Natural killer cell (primary cell): ENCODE data around the gene TRIM9. TPM values are rescaled to one million over a fixed set of nuclear protein-coding genes. Genes with fewer than 3 reads are reported as not detected.

Experiments used
- ATAC-seq, 3 donors: fragments of 150-1000 bp in 2 of 3; fragments of 200-7000 bp in 1 of 3; cut with Tn5 transposase; 1 replicate in 1 of 3; 2 replicates in 2 of 3; pipeline ENCODE4 v1.10.0; 2021; ENCODE audit warnings: mild to moderate bottlenecking in 2 of 3, moderate library complexity in 2 of 3
- DNase-seq, 2 donors: peaks; one replicate each; pipeline versions ENCODE4 v3.0.0 to v3.0.0-alpha.2; 2013 to 2021; ENCODE audit warnings: mixed read lengths in 1 of 2
- H3K27ac ChIP-seq: one replicate; pipeline ENCODE4 v1.5.1; 2013; ENCODE audit warnings: mild to moderate bottlenecking, low read length
- H3K27me3 ChIP-seq: one replicate; pipeline ENCODE4 v1.6.1; 2013; ENCODE audit warnings: low read length; ENCODE audit not compliant: control insufficient read depth, insufficient read depth
- H3K36me3 ChIP-seq: one replicate; pipeline ENCODE4 v1.6.1; 2013; ENCODE audit warnings: low read length; ENCODE audit not compliant: control insufficient read depth, insufficient read depth
- H3K4me1 ChIP-seq: one replicate; pipeline ENCODE4 v1.6.1; 2013; ENCODE audit warnings: low read length; ENCODE audit not compliant: control insufficient read depth, insufficient read depth
- H3K4me3 ChIP-seq: one replicate; pipeline ENCODE4 v1.5.1; 2013; ENCODE audit warnings: low read length
- H3K9me3 ChIP-seq: one replicate; pipeline ENCODE4 v1.6.1; 2013; ENCODE audit warnings: low read length; ENCODE audit not compliant: control insufficient read depth, insufficient read depth
- H3K27ac Mint-ChIP-seq, 2 donors: one replicate each; pipeline ENCODE4 v1.8.0; 2022; ENCODE audit warnings: mild to moderate bottlenecking in 2 of 2, mixed read lengths in 2 of 2, moderate library complexity in 1 of 2
- H3K27me3 Mint-ChIP-seq, 2 donors: one replicate each; pipeline ENCODE4 v1.8.0; 2022; ENCODE audit warnings: low read depth in 2 of 2, mixed read lengths in 2 of 2
- H3K36me3 Mint-ChIP-seq: one replicate; pipeline ENCODE4 v1.8.0; 2022; ENCODE audit warnings: mixed read lengths
- H3K4me1 Mint-ChIP-seq, 2 donors: one replicate each; pipeline ENCODE4 v1.8.0; 2022; ENCODE audit warnings: mixed read lengths in 2 of 2
- H3K4me3 Mint-ChIP-seq: one replicate; pipeline ENCODE4 v1.8.0; 2022; ENCODE audit warnings: mild to moderate bottlenecking, moderate library complexity, mixed read lengths
- H3K9me3 Mint-ChIP-seq, 2 donors: one replicate each; pipeline ENCODE4 v1.8.0; 2022; ENCODE audit warnings: mixed read lengths in 2 of 2
- CTCF ChIP-seq: fragments of 200-600 bp; IDR thresholded peaks from one replicate; pipeline ENCODE4 v1.8.0; 2022; ENCODE audit warnings: antibody characterized with exemption
- WGBS: methylation state at CpG from one replicate; pipeline ENCODE4 v1.1.7; 2013; ENCODE audit warnings: missing lambda C conversion rate; ENCODE audit not compliant: insufficient coverage; 5-methylcytosine and 5-hydroxymethylcytosine counted together
- intact Hi-C: fragments of 100-400 bp; cut with micrococcal nuclease; formaldehyde crosslinking; loops from one replicate; pipeline ENCODE4 v1.14.2; 2022
- total RNA-seq, 4 donors: library from RNA; stranded (reverse); fragments of 120-200 nt in 1 of 4; gene quantifications; one replicate each; pipeline versions ENCODE4 v1.2.3 to v1.2.4, GENCODE V29; 2013 to 2022

TRIM9 gene
- total RNA-seq, 3 donors from 2014 or later (not counting 1 experiment from before 2014, with no cell fraction given) = 0.25 to 0.40 (median 0.35) TPM

- Mint-ChIP-seq H3K36me3 (no peaks in the 10 kb centered on the region), H3K4me3 (no peak overlapping the region), H3K27ac (no peak overlapping the region), H3K9me3 (no peaks in the 10 kb centered on the region), H3K27me3 (peaks cover 8 to 28% of the 10 kb centered on the region in 2 donors), H3K4me1 (no peaks in the 10 kb centered on the region)
- WGBS = 93% methylated on average over 1 of the region's 3 CpGs
- intact Hi-C loops = no loop called here
- Histone ChIP-seq H3K27me3 (no peaks in the 10 kb centered on the region), H3K4me1 (peaks cover 6% of the 10 kb centered on the region), H3K9me3 (no peaks in the 10 kb centered on the region), H3K27ac (no peak overlapping the region), H3K36me3 (no peaks in the 10 kb centered on the region), H3K4me3 (no peak overlapping the region)
- no peak for DNase-seq
- TF ChIP-seq CTCF = no peak
- ATAC-seq = no peak
These were observed 14.7 kb upstream of the TRIM9 start for GRCh38 chr14:51109651-51110050.

- intact Hi-C loops = no loop called here
- Mint-ChIP-seq H3K36me3 (no peaks in the 10 kb centered on the region), H3K4me1 (no peaks in the 10 kb centered on the region), H3K4me3 (no peak overlapping the region), H3K27ac (no peak overlapping the region), H3K27me3 (peaks cover 8 to 24% of the 10 kb centered on the region in 2 donors), H3K9me3 (no peaks in the 10 kb centered on the region)
- H3K9me3 ChIP-seq = no peaks in the 10 kb centered on the region
- no CpG with 5 or more reads among the region's 1 CpG for WGBS
- ATAC-seq = no peak
- DNase-seq = no peak
- no peak overlapping the region for H3K27ac ChIP-seq
- H3K4me3 ChIP-seq = no peak overlapping the region
- H3K27me3 ChIP-seq = no peaks in the 10 kb centered on the region
- H3K4me1 ChIP-seq = peaks cover 6% of the 10 kb centered on the region
- TF ChIP-seq CTCF = no peak
- no peaks in the 10 kb centered on the region for H3K36me3 ChIP-seq
These were observed 12.9 kb upstream of the TRIM9 start for GRCh38 chr14:51107801-51108200.

DNA sequence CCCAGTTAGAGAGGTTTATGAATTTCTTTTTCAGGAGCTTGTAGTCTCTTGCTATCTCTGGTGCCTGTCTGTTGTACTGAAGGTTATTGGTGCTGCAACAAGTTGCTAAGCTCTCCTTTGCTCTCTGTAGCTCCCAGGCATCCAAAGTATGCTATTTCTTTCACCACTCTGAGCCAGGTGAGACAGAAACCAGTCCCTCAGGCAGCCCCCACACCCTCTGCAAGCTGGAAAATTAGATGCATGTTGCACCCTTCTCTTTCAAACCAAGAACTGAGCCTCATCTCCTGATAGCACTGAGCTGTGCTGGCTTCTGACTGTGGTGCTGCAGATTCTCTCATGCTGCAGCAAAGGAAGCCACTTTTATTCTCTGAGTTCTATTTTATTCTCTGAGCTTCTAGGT, 9.6 kb upstream of the TRIM9 start:
- H3K9me3 Mint-ChIP-seq = no peaks in the 10 kb centered on the region
- ATAC-seq = no peak
- no peaks in the 10 kb centered on the region for H3K36me3 Mint-ChIP-seq
- DNase-seq = no peak
- no peak for TF ChIP-seq CTCF
- intact Hi-C loops = no loop called here
- H3K27ac Mint-ChIP-seq = no peak overlapping the region
- Histone ChIP-seq H3K9me3 (no peaks in the 10 kb centered on the region), H3K4me3 (no peak overlapping the region), H3K36me3 (no peaks in the 10 kb centered on the region), H3K27ac (no peak overlapping the region), H3K4me1 (peaks cover 6% of the 10 kb centered on the region), H3K27me3 (no peaks in the 10 kb centered on the region)
- H3K27me3 Mint-ChIP-seq = peaks cover 16 to 31% of the 10 kb centered on the region in 2 donors
- no peaks in the 10 kb centered on the region for H3K4me1 Mint-ChIP-seq
- H3K4me3 Mint-ChIP-seq = no peak overlapping the region

GRCh38 chr14:51097287-51097686, 2.4 kb upstream of the TRIM9 start:
- no peak overlapping the region for H3K27ac ChIP-seq
- H3K4me1 ChIP-seq = peaks cover 25% of the 10 kb centered on the region
- DNase-seq (no peak), ATAC-seq (no peak)
- no peaks in the 10 kb centered on the region for H3K9me3 ChIP-seq
- intact Hi-C loops = no loop called here
- H3K36me3 ChIP-seq = no peaks in the 10 kb centered on the region
- Mint-ChIP-seq H3K27ac (no peak overlapping the region), H3K9me3 (no peaks in the 10 kb centered on the region), H3K4me3 (no peak overlapping the region), H3K4me1 (peaks cover 15 to 30% of the 10 kb centered on the region in 2 donors), H3K36me3 (no peaks in the 10 kb centered on the region), H3K27me3 (peaks cover 33 to 39% of the 10 kb centered on the region in 2 donors)
- WGBS = 100% methylated on average over 1 of the region's 1 CpG
- no peak for TF ChIP-seq CTCF
- peaks cover 18% of the 10 kb centered on the region for H3K27me3 ChIP-seq
- H3K4me3 ChIP-seq = no peak overlapping the region
